ENCODE results near the gene ABLIM2. TPM values are rescaled to one million over a fixed set of nuclear protein-coding genes. Genes with fewer than 3 reads are reported as not detected.

Gene ABLIM2
- polyA plus RNA-seq, 2 of the 4 experiments (the other 2 are of a cell fraction), result 0.21 to 0.40 TPM

GRCh38 chr4:8118531-8118930 is 40.1 kb downstream of the ABLIM2 start:
- POLR2A ChIA-PET, result no interaction called here
- Histone ChIP-seq H3K27ac (no peak overlapping the region), H3K4me1 (peaks cover under 1% of the 10 kb centered on the region; the same call in 1 of the 3 replicates), H3K4me2 (no peak overlapping the region), H3K9me3 (no peaks in the 10 kb centered on the region), H3K4me3 (no peak overlapping the region)
- TF ChIP-seq KDM1A (IDR thresholded peaks at IDR 0.05; ENCODE audit: low read depth) (no peak), BCL3 (IDR thresholded peaks at IDR 0.05) (no peak), ZFP36 (IDR thresholded peaks at IDR 0.05; ENCODE audit: borderline replicate concordance, partially characterized antibody) (no peak), RNF2 (IDR thresholded peaks at IDR 0.05; ENCODE audit: borderline replicate concordance, low read depth) (no peak), POLR2A (IDR thresholded peaks at IDR 0.05; ENCODE audit: low read length) (no peak), ELK1 (IDR thresholded peaks at IDR 0.05; ENCODE audit: low read depth, low read length) (no peak)
- CTCF ChIA-PET, result interaction anchor here (1.4 kb wide), 1 partner anchor 284 kb away, joined by 3 read pairs; no protein-coding TSS in a partner anchor
- ATAC-seq, result no peak
- FAIRE-seq, result no peak
- WGBS (ENCODE audit: missing lambda C conversion rate), result 73% methylated on average over 6 of the region's 6 CpGs
- DNase-seq (ENCODE audit: low read depth in 1 of 2, low spot score in 1 of 2), result no peak

DNA sequence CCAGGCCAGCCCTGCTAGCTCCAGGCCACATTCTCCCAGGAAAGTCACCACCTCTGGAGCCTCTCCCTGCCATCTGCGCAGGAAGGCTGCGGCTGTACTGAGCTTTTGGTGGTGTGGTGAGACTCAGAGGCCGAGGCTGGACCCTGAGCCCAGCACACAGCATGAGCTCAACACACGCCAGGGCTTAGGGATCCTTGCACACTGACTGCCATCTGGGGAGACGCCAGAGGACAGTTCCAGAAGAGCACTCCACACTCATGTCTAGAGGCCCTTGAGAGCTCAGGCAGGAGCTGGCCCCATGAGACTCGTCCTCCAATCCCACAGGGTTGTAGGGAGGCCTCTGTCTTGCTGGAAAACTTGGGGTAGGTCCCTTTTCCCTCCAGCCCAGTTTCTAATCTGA is 40.6 kb downstream of the ABLIM2 start:
- Histone ChIP-seq H3K4me1 (peaks cover 6% of the 10 kb centered on the region; the same call in 1 of the 3 replicates), H3K4me2 (no peak overlapping the region), H3K4me3 (no peak overlapping the region), H3K27ac (no peak overlapping the region), H3K9me3 (no peaks in the 10 kb centered on the region)
- FAIRE-seq (no peak), ATAC-seq (no peak), DNase-seq (ENCODE audit: low read depth in 1 of 2, low spot score in 1 of 2) (no peak)
- ChIA-PET CTCF (interaction anchor here (0.6 to 1.4 kb wide), 3 partner anchors 8 to 285 kb away, joined by 3 read pairs; no protein-coding TSS in a partner anchor), POLR2A (no interaction called here)
- no peak for TF ChIP-seq CEBPB (IDR thresholded peaks at IDR 0.05)
- TF ChIP-seq MAFK (IDR thresholded peaks at IDR 0.05; ENCODE audit: partially characterized antibody), result no peak
- no peak for TF ChIP-seq E2F6 (IDR thresholded peaks at IDR 0.05; ENCODE audit: borderline replicate concordance, low read depth)
- TF ChIP-seq, protein P1, sequence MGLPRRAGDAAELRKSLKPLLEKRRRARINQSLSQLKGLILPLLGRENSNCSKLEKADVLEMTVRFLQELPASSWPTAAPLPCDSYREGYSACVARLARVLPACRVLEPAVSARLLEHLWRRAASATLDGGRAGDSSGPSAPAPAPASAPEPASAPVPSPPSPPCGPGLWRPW (IDR thresholded peaks at IDR 0.05), result no peak
- no peak for TF ChIP-seq FOSB (CRISPR knock-in tag; IDR thresholded peaks at IDR 0.05)
- no peak for TF ChIP-seq HOXB5 (CRISPR knock-in tag; IDR thresholded peaks at IDR 0.05)
- TF ChIP-seq ZSCAN20 (CRISPR knock-in tag; IDR thresholded peaks at IDR 0.05), result no peak
- 72% methylated on average over 3 of the region's 6 CpGs for WGBS (ENCODE audit: missing lambda C conversion rate)

- ChIA-PET POLR2A (no interaction called here), CTCF (interaction anchor here (0.8 to 1.4 kb wide), 3 partner anchors 14 to 294 kb away, joined by 3 read pairs; no protein-coding TSS in a partner anchor)
- peak; percentile 35 to 86; a peak in 4 of 6 replicates for ATAC-seq
- no peaks in the 10 kb centered on the region for H3K9me3 ChIP-seq
- FAIRE-seq, result no peak
- H3K27ac ChIP-seq, result no peak overlapping the region
- peaks cover 7% of the 10 kb centered on the region; the same call in 1 of the 3 replicates for H3K4me1 ChIP-seq
- no peak for TF ChIP-seq MAZ (IDR thresholded peaks at IDR 0.05; ENCODE audit: borderline replicate concordance, low read depth, low read length)
- TF ChIP-seq SMC3 (IDR thresholded peaks at IDR 0.05), result no peak
- TF ChIP-seq KDM1A (IDR thresholded peaks at IDR 0.05; ENCODE audit: low read depth), result no peak
- no peak for TF ChIP-seq TP53 (CRISPR knock-in tag; IDR thresholded peaks at IDR 0.05)
- TF ChIP-seq RCOR1 (IDR thresholded peaks at IDR 0.05; ENCODE audit: low read depth, low read length), result no peak
- TF ChIP-seq CHD2 (IDR thresholded peaks at IDR 0.05; ENCODE audit: low read length, partially characterized antibody), result no peak
- no peak for TF ChIP-seq ZNF302 (CRISPR knock-in tag; IDR thresholded peaks at IDR 0.05)
- TF ChIP-seq, protein P2, sequence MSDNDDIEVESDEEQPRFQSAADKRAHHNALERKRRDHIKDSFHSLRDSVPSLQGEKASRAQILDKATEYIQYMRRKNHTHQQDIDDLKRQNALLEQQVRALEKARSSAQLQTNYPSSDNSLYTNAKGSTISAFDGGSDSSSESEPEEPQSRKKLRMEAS (IDR thresholded peaks at IDR 0.05), result no peak
- TF ChIP-seq GATA3 (IDR thresholded peaks at IDR 0.05; ENCODE audit: borderline replicate concordance), result no peak
- no peak for TF ChIP-seq MYC (IDR thresholded peaks at IDR 0.05; ENCODE audit: borderline replicate concordance, low read length)
- no peak for TF ChIP-seq HOXA7 (CRISPR knock-in tag; IDR thresholded peaks at IDR 0.05)
- TF ChIP-seq CHD4 (IDR thresholded peaks at IDR 0.05; ENCODE audit: borderline replicate concordance), result no peak
- no peak for TF ChIP-seq JUN (IDR thresholded peaks at IDR 0.05)
- 30% methylated on average over 4 of the region's 4 CpGs for WGBS (ENCODE audit: missing lambda C conversion rate)
- H3K4me2 ChIP-seq, result no peak overlapping the region
- H3K4me3 ChIP-seq, result no peak overlapping the region
- peak; percentile 40 to 67 for DNase-seq (ENCODE audit: low read depth in 1 of 2, low spot score in 1 of 2)
Measured at GRCh38 chr4:8117278-8117682, 41.3 kb downstream of the ABLIM2 start.
